Stimulated activated CD4-positive, alpha-beta T cell treated with anti-CD3 and anti-CD28 coated beads, Interleukin-2, amount 100 ng/mL, for 24 hours (primary cell): ENCODE data around the gene CPED1.
"Not testable (repeated sequence)": the region's sequence is repeated elsewhere in the genome, so short reads cannot be mapped to it uniquely, and the experiment has no call there.

Source experiments
- DNase-seq, 2 donors: peaks; one replicate each; pipeline ENCODE4 v3.0.0-alpha.2; 2020

Gene CPED1

GRCh38 chr7:121271098-121271497 is 282.6 kb downstream of the CPED1 start:
- no peak for DNase-seq

- no peak for DNase-seq
Measured at GRCh38 chr7:121271916-121272315, 283.4 kb downstream of the CPED1 start.

- no peak for DNase-seq
Measured at GRCh38 chr7:121272676-121273075, 284.2 kb downstream of the CPED1 start.

GRCh38 chr7:121273467-121274167 is 285.1 kb downstream of the CPED1 start:
- no peak for DNase-seq

- no peak for DNase-seq
Measured at GRCh38 chr7:121274467-121274866, 286.0 kb downstream of the CPED1 start.

GRCh38 chr7:121275204-121275603 is 286.7 kb downstream of the CPED1 start:
- DNase-seq, result no peak

- DNase-seq, result no peak
Measured at GRCh38 chr7:121276313-121276712, 287.8 kb downstream of the CPED1 start.

- no peak for DNase-seq
Measured at GRCh38 chr7:121278120-121279021, 289.9 kb downstream of the CPED1 start.

- no peak for DNase-seq
Measured at GRCh38 chr7:121279060-121279620, 290.6 kb downstream of the CPED1 start.

- DNase-seq, result no peak
Measured at GRCh38 chr7:121279822-121280221, 291.3 kb downstream of the CPED1 start.

- no peak for DNase-seq
Measured at GRCh38 chr7:121280656-121281055, 292.1 kb downstream of the CPED1 start.

GRCh38 chr7:121282129-121282528 is 293.6 kb downstream of the CPED1 start:
- no peak for DNase-seq

GRCh38 chr7:121285066-121285667 is 296.7 kb downstream of the CPED1 start:
- DNase-seq, result no peak

GRCh38 chr7:121286186-121286585 is 297.7 kb downstream of the CPED1 start:
- DNase-seq, result no peak

GRCh38 chr7:121286742-121287734 is 298.5 kb downstream of the CPED1 start:
- no peak for DNase-seq

- DNase-seq, result no peak
Measured at GRCh38 chr7:121288894-121289293, 300.4 kb downstream of the CPED1 start.

- DNase-seq, result not testable (repeated sequence)
Measured at GRCh38 chr7:121289930-121290329, 301.4 kb downstream of the CPED1 start.

GRCh38 chr7:121294448-121294992 is 306.0 kb downstream of the CPED1 start:
- no peak for DNase-seq

GRCh38 chr7:121297843-121298242 is 309.3 kb downstream of the CPED1 start:
- no peak for DNase-seq

GRCh38 chr7:121298831-121299239 is 310.3 kb downstream of the CPED1 start:
- no peak for DNase-seq

- no peak for DNase-seq
Measured at GRCh38 chr7:121300685-121301420, 312.3 kb downstream of the CPED1 start.
